GM06990 (cell line): ENCODE measurements around the gene RTKN.

ENCODE experiments used
- DNase-seq: peaks from one replicate; pipeline ENCODE4 v3.0.0-alpha.2; 2011; ENCODE audit not compliant: insufficient read length; ENCODE audit errors: extremely low read depth
- H3K27me3 ChIP-seq: replicated peaks from 2 replicates; pipeline ENCODE4 v1.6.0; 2011; ENCODE audit warnings: low read length; ENCODE audit not compliant: control insufficient read depth, insufficient read depth
- H3K36me3 ChIP-seq: 2 replicates; pipeline ENCODE4 v1.5.1; 2011; ENCODE audit warnings: low read length; ENCODE audit not compliant: control insufficient read depth, insufficient read depth
- H3K4me3 ChIP-seq: replicated peaks from 2 replicates; pipeline ENCODE4 v1.5.1; 2011; ENCODE audit warnings: low read depth, mild to moderate bottlenecking, control low read depth, low read length
- CTCF ChIP-seq: IDR thresholded peaks from 2 replicates; pipeline ENCODE4 v1.5.1; 2011; ENCODE audit warnings: low read length, control low read depth, mild to moderate bottlenecking, inconsistent platforms; ENCODE audit not compliant: insufficient read depth, poor library complexity, severe bottlenecking

RTKN gene

GRCh38 chr2:74439803-74440377 lies 1.8 kb downstream of the RTKN start:
- no peak for TF ChIP-seq CTCF
- H3K4me3 ChIP-seq = peak overlapping the region; percentile 54

GRCh38 chr2:74439373-74439772 lies 2.4 kb downstream of the RTKN start:
- no peak for TF ChIP-seq CTCF
- H3K36me3 ChIP-seq = no peaks in the 10 kb centered on the region
- no peak overlapping the region for H3K4me3 ChIP-seq
- no peak for DNase-seq
- H3K27me3 ChIP-seq = no peaks in the 10 kb centered on the region

More at GRCh38 chr2:74439803-74440377, 1.8 kb downstream of the RTKN start:
- no peak for DNase-seq
- Histone ChIP-seq H3K27me3 (no peaks in the 10 kb centered on the region), H3K36me3 (no peaks in the 10 kb centered on the region)

- TF ChIP-seq CTCF = no peak
- no peak for DNase-seq
- Histone ChIP-seq H3K27me3 (no peaks in the 10 kb centered on the region), H3K4me3 (no peak overlapping the region), H3K36me3 (no peaks in the 10 kb centered on the region)
Observed at GRCh38 chr2:74438248-74438647, 3.5 kb downstream of the RTKN start.

- Histone ChIP-seq H3K36me3 (no peaks in the 10 kb centered on the region), H3K4me3 (no peak overlapping the region), H3K27me3 (no peaks in the 10 kb centered on the region)
- no peak for TF ChIP-seq CTCF
- DNase-seq = no peak
Observed at GRCh38 chr2:74436848-74437695, 4.7 kb downstream of the RTKN start.

- H3K27me3 ChIP-seq = no peaks in the 10 kb centered on the region
- H3K4me3 ChIP-seq = no peak overlapping the region
- DNase-seq = no peak
- no peak for TF ChIP-seq CTCF
- no peaks in the 10 kb centered on the region for H3K36me3 ChIP-seq
Observed at GRCh38 chr2:74436111-74436805, 5.5 kb downstream of the RTKN start.
